Chondrocyte (in vitro differentiated cells): ENCODE measurements around the gene SUN5. TPM values are rescaled to one million over a fixed set of nuclear protein-coding genes. Genes with fewer than 3 reads are reported as not detected.

Experiments used
- DNase-seq: peaks from one replicate; pipeline ENCODE4 v3.0.0; 2021; ENCODE audit warnings: mixed read lengths, low spot score
- H3K27ac Mint-ChIP-seq: one replicate; pipeline ENCODE4 v1.8.0; 2021; ENCODE audit warnings: mild to moderate bottlenecking, moderate library complexity, mixed read lengths; ENCODE audit not compliant: unreplicated experiment
- H3K27me3 Mint-ChIP-seq: 2 replicates; pipeline ENCODE4 v1.8.0; 2021; ENCODE audit warnings: low read depth, mixed read lengths
- H3K36me3 Mint-ChIP-seq: 2 replicates; pipeline ENCODE4 v1.8.0; 2021; ENCODE audit warnings: low read depth, mixed read lengths
- H3K4me1 Mint-ChIP-seq: 2 replicates; pipeline ENCODE4 v1.8.0; 2021; ENCODE audit warnings: low read depth, mild to moderate bottlenecking, mixed read lengths
- H3K4me3 Mint-ChIP-seq: one replicate; pipeline ENCODE4 v1.8.0; 2021; ENCODE audit warnings: mild to moderate bottlenecking, moderate library complexity, mixed read lengths; ENCODE audit not compliant: unreplicated experiment
- H3K9me3 Mint-ChIP-seq: 2 replicates; pipeline ENCODE4 v1.8.0; 2021; ENCODE audit warnings: low read depth, mixed read lengths
- CTCF ChIP-seq: fragments of 200-600 bp; sonication (generic); IDR thresholded peaks from 2 replicates; pipeline ENCODE4 v1.5.0; 2021; ENCODE audit warnings: antibody characterized with exemption, mild to moderate bottlenecking, moderate library complexity
- total RNA-seq: library from RNA; stranded (reverse); gene quantifications from 3 replicates; pipeline ENCODE4 v1.2.1, GENCODE V29; 2021

SUN5 gene
- total RNA-seq, 1 donor from 2014 or later, result not detected

GRCh38 chr20:33026779-33027759, 22.8 kb upstream of the SUN5 start:
- Mint-ChIP-seq H3K9me3 (no peaks in the 10 kb centered on the region), H3K4me1 (no peaks in the 10 kb centered on the region), H3K27ac (no peak overlapping the region), H3K4me3 (no peak overlapping the region), H3K36me3 (no peaks in the 10 kb centered on the region), H3K27me3 (peaks cover 25% of the 10 kb centered on the region)
- no peak for TF ChIP-seq CTCF
- no peak for DNase-seq

GRCh38 chr20:33026072-33026778, 22.0 kb upstream of the SUN5 start:
- Mint-ChIP-seq H3K4me3 (no peak overlapping the region), H3K36me3 (no peaks in the 10 kb centered on the region), H3K4me1 (no peaks in the 10 kb centered on the region), H3K9me3 (no peaks in the 10 kb centered on the region), H3K27ac (no peak overlapping the region), H3K27me3 (peaks cover 30% of the 10 kb centered on the region)
- no peak for DNase-seq
- TF ChIP-seq CTCF, result no peak

GRCh38 chr20:33025318-33025876, 21.2 kb upstream of the SUN5 start:
- H3K9me3 Mint-ChIP-seq, result no peaks in the 10 kb centered on the region
- no peak for TF ChIP-seq CTCF
- no peak overlapping the region for H3K27ac Mint-ChIP-seq

GRCh38 chr20:33024609-33025317, 20.5 kb upstream of the SUN5 start:
- H3K36me3 Mint-ChIP-seq, result no peaks in the 10 kb centered on the region
- H3K9me3 Mint-ChIP-seq, result no peaks in the 10 kb centered on the region
- no peak for DNase-seq
- H3K4me3 Mint-ChIP-seq, result no peak overlapping the region
- peaks cover 31% of the 10 kb centered on the region for H3K27me3 Mint-ChIP-seq
- no peaks in the 10 kb centered on the region for H3K4me1 Mint-ChIP-seq
- no peak for TF ChIP-seq CTCF
- no peak overlapping the region for H3K27ac Mint-ChIP-seq

More at GRCh38 chr20:33025318-33025876, 21.2 kb upstream of the SUN5 start:
- Mint-ChIP-seq H3K4me1 (no peaks in the 10 kb centered on the region), H3K36me3 (no peaks in the 10 kb centered on the region), H3K4me3 (no peak overlapping the region), H3K27me3 (peaks cover 30% of the 10 kb centered on the region)
- DNase-seq, result no peak

GRCh38 chr20:33024243-33024560, 20.0 kb upstream of the SUN5 start:
- no peak overlapping the region for H3K27ac Mint-ChIP-seq
- H3K27me3 Mint-ChIP-seq, result peaks cover 34% of the 10 kb centered on the region
- TF ChIP-seq CTCF, result no peak
- no peak for DNase-seq
- no peaks in the 10 kb centered on the region for H3K9me3 Mint-ChIP-seq
- no peaks in the 10 kb centered on the region for H3K4me1 Mint-ChIP-seq
- no peaks in the 10 kb centered on the region for H3K36me3 Mint-ChIP-seq
- H3K4me3 Mint-ChIP-seq, result no peak overlapping the region
